ENCODE data around the gene ETFA. TPM values are rescaled to one million over a fixed set of nuclear protein-coding genes. Genes with fewer than 3 reads are reported as not detected.
A peak's percentile ranks its signal among the peaks of the same experiment; 100 is the strongest.

The ETFA gene
- total RNA-seq, 1 donor from 2014 or later: 81.2 TPM

GRCh38 chr15:76333309-76333708 is 22.0 kb upstream of the ETFA start:
- Histone ChIP-seq H3K4me3 (no peak overlapping the region), H3K36me3 (no peaks in the 10 kb centered on the region), H3K27ac (no peak overlapping the region), H3K4me1 (peaks cover 34% of the 10 kb centered on the region), H3K27me3 (ENCODE audit: low read depth) (peaks cover 70% of the 10 kb centered on the region), H3K9me3 (no peaks in the 10 kb centered on the region)
- ATAC-seq (no peak), DNase-seq (no peak)
- TF ChIP-seq CTCF (IDR thresholded peaks at IDR 0.05): no peak
- intact Hi-C loops (cut with DNase I): no loop called here

- TF ChIP-seq CTCF (IDR thresholded peaks at IDR 0.05): no peak
- peaks cover 65% of the 10 kb centered on the region for H3K27me3 ChIP-seq (ENCODE audit: low read depth)
- ATAC-seq (no peak), DNase-seq (no peak)
- intact Hi-C loops (cut with DNase I): no loop called here
- no peak overlapping the region for H3K27ac ChIP-seq
- no peak overlapping the region for H3K4me3 ChIP-seq
- H3K36me3 ChIP-seq: no peaks in the 10 kb centered on the region
- H3K4me1 ChIP-seq: peaks cover 29% of the 10 kb centered on the region
- H3K9me3 ChIP-seq: no peaks in the 10 kb centered on the region
Observed at GRCh38 chr15:76332796-76333195, 21.5 kb upstream of the ETFA start.

GRCh38 chr15:76330080-76330680 is 18.9 kb upstream of the ETFA start:
- peak; percentile 79 to 84 for ATAC-seq

GRCh38 chr15:76328958-76329357 is 17.7 kb upstream of the ETFA start:
- no peaks in the 10 kb centered on the region for H3K9me3 ChIP-seq
- TF ChIP-seq CTCF (IDR thresholded peaks at IDR 0.05): no peak
- ATAC-seq: no peak
- H3K27me3 ChIP-seq (ENCODE audit: low read depth): peaks cover 43% of the 10 kb centered on the region
- no peaks in the 10 kb centered on the region for H3K36me3 ChIP-seq
- intact Hi-C loops (cut with DNase I): no loop called here
- no peaks in the 10 kb centered on the region for H3K4me1 ChIP-seq
- H3K27ac ChIP-seq: no peak overlapping the region
- no peak overlapping the region for H3K4me3 ChIP-seq
- DNase-seq: no peak

More at GRCh38 chr15:76330080-76330680, 18.9 kb upstream of the ETFA start:
- TF ChIP-seq CTCF (IDR thresholded peaks at IDR 0.05): peak; percentile 56
- Histone ChIP-seq H3K4me1 (peaks cover 3% of the 10 kb centered on the region), H3K9me3 (no peaks in the 10 kb centered on the region), H3K4me3 (no peak overlapping the region), H3K27ac (no peak overlapping the region), H3K27me3 (ENCODE audit: low read depth) (peaks cover 55% of the 10 kb centered on the region), H3K36me3 (no peaks in the 10 kb centered on the region)
- no peak for DNase-seq
- intact Hi-C loops (cut with DNase I): no loop called here

GRCh38 chr15:76328106-76328696 is 16.9 kb upstream of the ETFA start:
- Histone ChIP-seq H3K36me3 (no peaks in the 10 kb centered on the region), H3K27ac (no peak overlapping the region), H3K9me3 (no peaks in the 10 kb centered on the region), H3K4me3 (no peak overlapping the region), H3K27me3 (ENCODE audit: low read depth) (peaks cover 41% of the 10 kb centered on the region), H3K4me1 (no peaks in the 10 kb centered on the region)
- ATAC-seq (no peak), DNase-seq (no peak)
- TF ChIP-seq CTCF (IDR thresholded peaks at IDR 0.05): no peak
- intact Hi-C loops (cut with DNase I): no loop called here

Data from lower lobe of right lung (tissue), 2 donors.